Measurements from ENCODE around the gene BCL3. TPM values are rescaled to one million over a fixed set of nuclear protein-coding genes. Genes with fewer than 3 reads are reported as not detected.
"Not testable (repeated sequence)": the region's sequence is repeated elsewhere in the genome, so short reads cannot be mapped to it uniquely, and the experiment has no call there.

Gene BCL3
- total RNA-seq, 1 experiment from 2014 or later, result 7.6 TPM

DNA sequence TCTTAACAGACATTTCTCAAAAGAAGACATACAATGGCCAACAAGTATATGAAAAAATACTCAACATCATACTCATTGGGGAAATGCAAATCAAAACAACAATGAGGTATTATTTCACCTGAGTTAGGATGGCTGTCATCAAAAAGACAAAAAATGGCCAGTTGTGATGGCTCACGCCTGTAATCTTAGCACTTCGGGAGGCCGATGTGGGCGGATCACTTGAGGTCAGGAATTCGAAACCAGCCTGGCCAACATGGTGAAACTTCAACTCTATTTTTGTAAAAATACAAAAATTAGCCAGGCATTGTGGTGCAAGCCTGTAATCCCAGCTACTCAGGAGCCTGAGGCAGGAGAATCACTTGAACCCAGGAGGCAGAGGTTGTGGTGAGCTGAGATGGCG, 27.6 kb upstream of the BCL3 start:
- peak; percentile 36 for DNase-seq (ENCODE audit: low read depth)

DNA sequence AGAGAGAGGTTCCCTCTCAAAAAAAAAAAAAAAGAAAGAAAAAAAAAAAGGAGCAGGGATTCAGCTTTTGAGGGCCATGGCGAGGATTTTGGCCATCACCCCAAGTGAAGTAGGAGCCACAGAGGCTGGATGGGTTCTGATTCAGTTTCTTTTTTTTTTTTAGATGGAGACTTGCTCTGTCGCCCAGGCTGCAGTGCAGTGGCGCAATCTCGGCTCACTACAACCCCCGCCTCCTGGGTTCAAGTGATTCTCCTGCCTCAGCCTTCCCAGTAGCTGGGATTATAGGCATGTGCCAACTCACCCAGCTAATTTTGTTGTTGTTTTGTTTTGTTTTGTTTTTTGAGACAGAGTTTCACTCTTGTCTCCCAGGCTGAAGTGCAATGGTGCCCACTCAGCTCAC, 27.1 kb upstream of the BCL3 start:
- not testable (repeated sequence) for DNase-seq (ENCODE audit: low read depth)

DNA sequence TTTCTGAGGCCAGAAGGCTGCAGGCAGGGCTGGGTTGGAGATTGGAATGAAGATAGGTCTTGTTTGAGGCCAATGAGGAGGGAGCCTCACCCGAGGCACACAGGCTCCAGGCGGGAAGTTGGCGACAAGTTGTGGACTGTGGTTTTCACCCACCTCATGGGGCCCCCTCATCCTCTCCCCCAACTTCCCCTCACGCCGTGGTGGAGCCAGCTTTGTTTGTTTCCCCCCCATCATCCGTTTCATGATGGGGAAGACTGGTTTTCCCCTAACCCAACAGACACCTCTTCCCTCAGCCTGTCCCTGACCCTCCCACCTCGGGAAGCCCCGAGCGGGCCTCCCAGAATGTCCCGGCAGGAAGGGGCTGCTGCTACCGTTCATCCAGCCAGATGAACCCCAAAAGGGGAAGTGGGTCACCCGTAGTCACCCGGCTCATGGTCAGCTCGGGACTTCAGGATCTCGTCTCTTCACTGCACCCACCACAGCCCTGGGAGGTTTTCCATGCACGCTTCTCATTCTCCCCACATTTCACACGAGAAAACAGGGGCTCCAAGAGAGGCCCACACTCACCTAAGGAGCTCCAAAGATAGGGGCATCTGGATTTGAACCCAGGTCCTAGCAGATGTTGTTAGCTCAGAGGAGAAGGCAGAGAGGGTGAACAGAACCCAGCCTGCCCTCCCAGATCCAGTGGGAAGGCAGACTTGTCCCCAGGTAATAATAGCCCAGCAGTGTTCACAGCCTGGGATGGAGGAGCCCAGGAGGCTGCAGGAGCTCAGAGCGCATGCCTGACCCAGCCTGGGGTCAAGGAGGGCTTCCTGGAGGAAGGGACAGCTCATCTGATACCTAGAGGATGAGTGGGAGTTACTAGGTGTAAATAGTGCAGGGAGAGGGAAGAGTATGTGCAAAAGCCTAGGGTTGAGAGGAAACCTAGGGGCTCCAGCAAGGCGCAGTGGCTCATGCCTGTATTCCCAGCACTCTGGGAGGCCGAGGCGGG, 26.1 kb upstream of the BCL3 start:
- DNase-seq (ENCODE audit: low read depth), result no peak

DNA sequence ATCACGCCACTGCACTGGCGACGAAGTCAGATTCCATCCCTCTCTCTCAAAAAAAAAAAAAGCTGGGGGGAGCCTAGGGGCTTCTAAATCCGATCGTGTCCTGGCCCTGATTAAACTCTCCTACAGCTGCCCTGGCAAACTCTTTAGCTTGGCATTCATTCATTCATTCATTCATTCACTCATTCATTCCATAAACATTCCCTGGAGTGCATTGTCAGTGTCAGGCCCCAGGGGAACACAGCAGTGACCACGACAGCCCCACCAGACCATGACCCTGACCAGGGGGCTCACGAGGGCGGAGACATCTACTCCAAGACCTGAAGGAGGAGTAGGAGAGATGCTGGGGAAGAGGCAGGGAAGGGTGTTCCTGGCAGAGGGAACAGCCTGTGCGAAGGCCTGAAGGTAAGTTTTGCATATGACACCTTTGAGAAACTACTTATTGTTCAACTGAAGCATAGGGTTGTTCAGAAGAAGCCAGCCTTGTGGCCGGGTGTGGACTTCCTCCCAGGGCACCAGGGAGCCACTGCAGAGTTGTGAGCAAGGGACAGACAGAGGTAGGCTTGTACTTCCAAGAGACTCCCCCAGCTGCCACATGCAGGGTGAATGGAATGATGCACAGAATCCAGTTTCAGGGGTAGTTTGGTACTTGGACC, 25.1 kb upstream of the BCL3 start:
- no peak for DNase-seq (ENCODE audit: low read depth)

DNA sequence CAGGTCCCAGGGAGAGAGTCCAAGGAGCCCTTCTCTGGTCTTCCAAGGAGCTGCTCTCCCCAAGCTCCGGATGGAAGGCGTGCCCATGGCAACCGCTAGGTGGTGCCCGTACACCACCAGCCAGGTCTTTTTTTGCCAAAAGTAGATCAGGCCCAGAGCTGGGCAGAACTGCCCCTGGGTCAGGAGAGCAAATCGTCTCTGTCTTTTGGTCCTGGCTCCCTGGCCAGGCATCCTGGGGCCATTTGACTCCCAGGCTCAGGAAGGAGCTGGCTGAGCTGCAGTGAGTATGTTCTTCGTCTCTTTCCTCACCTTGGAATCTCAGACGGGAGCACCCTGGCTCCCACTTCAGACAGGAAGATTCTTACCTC, 24.6 kb upstream of the BCL3 start:
- peak; percentile 86 for DNase-seq (ENCODE audit: low read depth)

DNA sequence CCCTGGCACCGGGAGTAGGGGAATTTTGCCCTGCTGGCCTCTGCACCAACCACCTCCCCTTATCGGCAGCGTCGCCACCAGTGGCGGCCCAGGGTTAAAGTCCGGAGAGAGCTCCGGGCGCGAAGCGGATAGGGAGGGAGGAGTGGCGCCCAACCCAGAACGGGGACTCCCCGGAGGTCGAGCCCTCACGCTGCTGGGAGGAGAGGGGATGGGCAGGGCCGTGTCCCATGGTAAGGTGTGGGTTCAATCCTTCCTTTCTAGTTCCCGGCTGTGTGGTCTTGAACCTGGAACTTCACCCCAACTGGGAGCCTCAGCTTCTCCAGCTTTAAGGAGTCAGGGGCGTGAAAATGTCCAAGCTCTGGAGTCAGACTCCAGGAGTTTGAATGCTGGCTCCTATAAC, 23.3 kb upstream of the BCL3 start:
- DNase-seq (ENCODE audit: low read depth), result no peak

DNA sequence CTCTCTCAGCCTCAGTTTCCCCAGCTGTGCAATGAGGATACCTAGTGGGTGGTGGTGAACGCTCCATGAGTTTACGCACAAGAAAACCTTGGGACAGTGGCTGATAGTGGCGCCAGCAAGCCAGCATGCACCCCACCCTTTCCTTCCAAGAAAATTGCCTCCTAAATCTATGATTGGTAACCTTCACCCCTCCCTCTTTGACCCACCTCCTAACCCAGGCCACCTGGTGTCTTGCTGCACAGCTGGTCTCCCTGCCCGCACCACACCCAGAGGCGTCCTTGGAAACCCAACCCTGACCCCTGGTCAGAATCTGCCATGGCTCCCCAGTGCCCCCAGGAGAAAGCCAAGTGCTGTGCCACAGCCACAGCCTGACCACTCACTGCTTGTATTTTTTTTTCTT, 22.8 kb upstream of the BCL3 start:
- DNase-seq (ENCODE audit: low read depth), result no peak

DNA sequence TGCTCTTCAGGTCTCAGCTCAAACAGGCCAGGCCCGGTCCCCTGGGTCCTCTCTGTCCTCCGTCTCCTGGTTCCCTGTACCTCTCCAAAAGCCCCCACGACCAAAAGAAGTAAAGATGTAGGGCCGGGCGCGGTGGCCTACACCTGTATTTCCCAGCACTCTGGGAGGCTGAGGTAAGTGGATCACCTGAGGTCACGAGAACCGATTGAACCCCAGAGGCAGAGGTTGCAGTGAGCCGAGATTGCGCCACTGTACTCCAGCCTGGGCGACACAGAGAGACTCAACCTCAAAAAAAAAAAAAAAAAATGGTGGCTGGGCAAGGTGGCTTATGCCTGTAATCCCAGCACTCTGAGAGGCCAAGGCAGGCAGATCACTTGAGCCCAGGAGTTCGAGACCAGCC, 22.0 kb upstream of the BCL3 start:
- DNase-seq (ENCODE audit: low read depth), result no peak

DNA sequence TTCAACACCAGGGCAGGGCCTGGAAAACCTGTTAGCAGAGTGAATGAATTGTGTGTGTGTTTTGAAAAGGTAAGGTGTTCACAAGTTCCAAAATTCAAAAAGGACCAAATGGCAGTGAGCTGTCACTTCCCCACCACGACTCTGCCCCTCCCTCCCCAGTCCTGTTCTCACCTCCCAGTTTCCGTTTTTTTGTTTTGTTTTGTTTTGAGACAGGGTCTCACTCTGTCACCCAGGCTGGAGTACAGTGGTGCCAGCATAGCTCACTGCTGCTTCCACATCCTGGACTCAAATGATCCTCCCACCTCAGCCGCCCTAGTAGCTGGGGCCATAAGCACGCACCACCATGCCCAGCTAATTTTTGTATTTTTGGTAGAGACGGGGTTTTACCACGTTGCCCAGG, 20.3 kb upstream of the BCL3 start:
- no peak for DNase-seq (ENCODE audit: low read depth)

DNA sequence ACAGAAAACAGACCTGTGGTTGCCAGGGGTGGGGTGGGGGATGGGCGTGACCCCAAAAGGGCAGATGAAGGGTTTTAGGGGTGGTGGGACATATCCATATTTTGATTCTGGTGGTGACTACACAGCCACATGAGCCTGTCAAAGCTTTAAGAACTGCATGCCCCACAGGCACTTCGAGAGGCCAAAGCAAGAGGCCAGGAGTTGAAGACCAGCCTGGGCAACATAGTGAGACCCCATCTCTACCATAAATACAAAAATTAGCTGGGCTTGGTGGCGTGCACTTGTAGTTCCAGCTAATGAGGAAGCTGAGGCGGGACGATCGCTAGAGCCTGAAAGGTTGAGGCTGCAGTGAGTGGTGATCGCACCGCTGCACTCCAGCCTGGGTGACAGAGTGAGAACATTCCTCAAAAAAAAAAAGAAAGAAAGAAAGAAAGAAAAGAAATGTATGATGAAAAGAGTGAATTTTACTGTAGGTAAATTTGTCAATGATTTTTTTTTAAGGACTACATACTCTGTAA, 18.9 kb upstream of the BCL3 start:
- DNase-seq (ENCODE audit: low read depth), result no peak

DNA sequence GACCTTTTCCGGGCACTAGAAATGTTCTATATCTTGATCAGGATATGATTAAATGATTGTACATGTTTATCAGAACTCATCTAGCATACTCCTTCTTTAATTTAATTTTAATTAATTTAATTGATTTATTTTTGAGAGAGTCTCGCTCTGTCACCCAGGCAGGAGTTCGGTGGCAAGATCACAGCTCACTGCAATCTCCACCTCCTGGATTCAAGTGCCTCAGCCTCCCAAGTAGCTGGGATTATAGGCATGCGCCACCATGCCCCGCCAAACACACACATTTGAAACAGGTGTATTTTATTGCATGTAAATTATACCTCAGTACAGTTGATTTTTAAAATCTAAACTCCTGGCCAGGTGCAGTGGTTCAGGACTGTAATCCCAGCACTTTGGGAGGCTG, 17.4 kb upstream of the BCL3 start:
- DNase-seq (ENCODE audit: low read depth), result no peak

DNA sequence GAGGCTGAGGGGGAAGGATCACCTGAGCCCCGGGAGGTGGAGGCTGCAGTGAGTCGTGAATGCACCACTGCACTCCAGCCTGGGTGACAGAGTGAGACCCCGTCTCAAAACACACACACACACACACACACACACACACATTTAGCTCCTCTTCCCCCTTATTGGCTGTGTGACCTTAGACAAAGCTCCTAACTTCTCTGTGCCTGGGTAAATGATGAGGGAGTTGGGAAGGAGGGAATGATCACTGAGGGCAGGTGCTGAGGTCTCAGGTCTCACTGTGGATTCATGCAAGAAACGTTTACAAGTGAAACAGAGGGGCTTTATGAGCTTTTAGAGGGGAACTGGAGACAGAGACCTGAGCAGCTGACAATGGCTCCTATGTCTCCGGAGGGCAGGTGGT, 16.9 kb upstream of the BCL3 start:
- DNase-seq (ENCODE audit: low read depth), result no peak

DNA sequence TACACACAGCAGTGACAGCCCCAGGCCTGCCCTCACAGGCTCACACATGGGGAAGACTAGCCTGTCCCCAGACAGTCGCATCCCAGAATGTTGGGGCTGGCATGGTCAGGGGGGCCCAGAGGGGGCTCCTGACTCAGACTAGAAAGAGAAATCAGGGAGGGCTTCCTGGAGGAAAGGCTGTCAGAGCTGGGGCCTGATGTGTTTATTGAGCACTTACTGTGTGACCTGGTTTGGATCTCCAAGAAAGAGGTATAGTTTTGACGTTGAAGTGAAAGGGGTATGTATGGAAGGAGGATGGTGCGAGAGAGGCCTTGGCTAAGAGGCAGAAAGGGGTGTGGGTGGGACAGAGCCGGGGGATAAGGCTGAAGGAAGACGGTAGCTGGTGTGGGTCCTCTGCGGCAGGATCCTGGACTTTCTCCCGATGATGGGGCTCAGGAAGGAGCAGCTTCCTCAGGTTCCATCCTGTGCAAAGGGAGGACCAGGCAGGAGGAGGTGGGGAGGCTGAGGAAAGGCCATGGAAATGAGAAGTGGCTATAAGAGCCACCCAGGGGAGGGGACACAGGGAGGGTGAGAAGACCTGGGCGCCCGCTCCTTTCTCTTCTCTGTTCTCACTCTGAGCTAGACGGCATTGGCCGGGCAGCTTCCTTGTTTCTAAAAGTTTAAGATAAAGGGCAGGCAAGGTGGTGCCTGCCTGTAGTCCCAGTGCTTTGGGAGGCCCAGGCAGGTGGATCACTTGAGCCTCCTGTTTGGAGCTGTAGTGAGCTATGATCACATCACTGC, 16.1 kb upstream of the BCL3 start:
- DNase-seq (ENCODE audit: low read depth), result no peak

DNA sequence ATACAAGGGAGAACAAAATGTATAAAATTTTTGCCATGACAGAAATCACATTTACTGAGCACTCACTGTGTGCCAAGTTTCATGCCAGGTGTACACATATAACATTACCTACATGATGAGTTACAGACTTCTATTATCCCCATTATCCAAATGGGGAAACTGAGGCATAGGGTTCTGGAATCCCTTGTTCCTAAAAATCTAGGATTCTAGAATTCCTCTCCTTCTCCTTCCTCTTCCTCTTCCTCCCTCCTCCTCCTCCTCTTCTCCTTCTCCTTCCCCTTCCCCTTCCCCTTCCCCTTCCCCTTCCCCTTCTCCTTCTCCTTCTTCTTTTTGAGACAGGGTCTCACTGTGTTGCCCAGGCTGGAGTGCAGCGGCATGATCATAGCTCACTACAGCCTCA, 14.2 kb upstream of the BCL3 start:
- DNase-seq (ENCODE audit: low read depth), result no peak

DNA sequence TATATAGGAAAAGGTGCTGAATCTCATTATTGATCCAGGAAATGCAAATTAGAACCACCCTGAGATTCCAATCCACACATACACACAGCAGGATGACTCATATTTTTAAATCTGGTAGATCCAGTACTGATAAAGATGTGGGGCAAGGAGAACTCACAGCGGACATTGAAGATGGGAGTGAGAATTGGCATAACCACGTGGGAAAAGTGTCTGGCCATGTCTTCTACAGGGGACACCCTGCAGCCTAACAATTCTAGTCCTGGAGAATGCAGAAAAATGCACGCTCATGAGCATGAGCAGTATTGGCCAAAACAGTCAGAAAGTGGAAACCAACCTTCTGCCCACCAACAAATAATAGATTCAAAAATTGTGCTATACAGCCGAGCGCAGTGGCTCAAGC, 13.5 kb upstream of the BCL3 start:
- no peak for DNase-seq (ENCODE audit: low read depth)

DNA sequence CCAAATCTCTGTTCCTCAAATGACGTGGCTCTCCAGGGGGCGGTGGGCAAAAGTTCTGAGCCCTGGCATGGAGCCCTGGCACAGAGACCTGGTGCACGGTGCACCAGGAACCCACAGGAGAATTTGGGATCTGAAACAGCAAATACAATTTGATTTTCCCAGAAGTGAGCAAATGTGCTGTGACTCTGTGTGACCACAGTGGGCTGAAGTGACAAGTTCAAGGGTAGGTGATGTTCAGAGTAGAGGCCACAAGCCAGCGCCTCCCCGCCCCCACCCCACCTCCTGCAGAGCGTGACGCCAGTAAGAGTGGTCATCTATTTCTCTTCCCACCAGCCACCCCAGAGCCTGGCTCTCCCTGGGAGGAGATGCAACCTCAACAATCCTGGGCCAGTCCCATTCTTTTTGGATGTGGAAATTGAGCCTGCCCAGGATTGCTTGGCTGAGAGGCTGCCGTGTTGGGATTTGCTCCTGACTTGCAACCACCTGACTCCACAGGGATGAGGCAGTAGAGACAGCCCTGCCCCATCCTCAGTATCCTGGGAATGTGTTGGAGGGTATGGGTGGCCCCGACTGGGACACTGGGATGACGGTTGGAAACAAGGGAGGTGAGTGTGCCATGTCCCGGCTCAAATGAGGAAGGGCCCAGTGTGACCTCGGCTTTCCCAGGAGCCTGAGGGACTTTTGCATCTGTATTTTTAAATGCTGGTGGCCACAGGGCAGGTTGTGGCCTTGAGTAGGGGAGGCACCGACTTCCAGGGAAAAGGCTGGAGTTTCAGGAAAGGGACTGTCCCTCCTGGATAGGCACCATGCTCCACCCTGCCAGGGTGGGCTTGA, 11.1 kb upstream of the BCL3 start:
- peak; percentile 82 for DNase-seq (ENCODE audit: low read depth)

DNA sequence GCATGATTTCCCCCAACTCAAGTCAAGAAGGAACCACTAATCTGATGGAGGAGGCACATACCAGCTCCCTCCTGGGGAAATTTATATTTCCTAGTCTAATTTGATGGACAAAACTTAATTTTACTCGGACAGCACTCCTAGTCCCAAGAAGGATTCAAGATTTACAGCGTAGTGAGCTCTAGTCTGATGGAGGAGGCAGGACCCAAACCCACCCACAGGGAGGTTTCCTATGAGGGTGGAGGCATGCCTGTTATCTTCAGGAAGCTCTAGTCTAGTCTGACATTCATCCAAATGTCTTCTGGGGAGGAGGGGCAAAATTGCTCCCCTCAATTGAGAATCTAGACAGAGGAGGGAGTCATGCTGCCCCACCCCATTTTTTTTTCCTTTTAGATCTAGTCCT, 10.4 kb upstream of the BCL3 start:
- DNase-seq (ENCODE audit: low read depth), result no peak

DNA sequence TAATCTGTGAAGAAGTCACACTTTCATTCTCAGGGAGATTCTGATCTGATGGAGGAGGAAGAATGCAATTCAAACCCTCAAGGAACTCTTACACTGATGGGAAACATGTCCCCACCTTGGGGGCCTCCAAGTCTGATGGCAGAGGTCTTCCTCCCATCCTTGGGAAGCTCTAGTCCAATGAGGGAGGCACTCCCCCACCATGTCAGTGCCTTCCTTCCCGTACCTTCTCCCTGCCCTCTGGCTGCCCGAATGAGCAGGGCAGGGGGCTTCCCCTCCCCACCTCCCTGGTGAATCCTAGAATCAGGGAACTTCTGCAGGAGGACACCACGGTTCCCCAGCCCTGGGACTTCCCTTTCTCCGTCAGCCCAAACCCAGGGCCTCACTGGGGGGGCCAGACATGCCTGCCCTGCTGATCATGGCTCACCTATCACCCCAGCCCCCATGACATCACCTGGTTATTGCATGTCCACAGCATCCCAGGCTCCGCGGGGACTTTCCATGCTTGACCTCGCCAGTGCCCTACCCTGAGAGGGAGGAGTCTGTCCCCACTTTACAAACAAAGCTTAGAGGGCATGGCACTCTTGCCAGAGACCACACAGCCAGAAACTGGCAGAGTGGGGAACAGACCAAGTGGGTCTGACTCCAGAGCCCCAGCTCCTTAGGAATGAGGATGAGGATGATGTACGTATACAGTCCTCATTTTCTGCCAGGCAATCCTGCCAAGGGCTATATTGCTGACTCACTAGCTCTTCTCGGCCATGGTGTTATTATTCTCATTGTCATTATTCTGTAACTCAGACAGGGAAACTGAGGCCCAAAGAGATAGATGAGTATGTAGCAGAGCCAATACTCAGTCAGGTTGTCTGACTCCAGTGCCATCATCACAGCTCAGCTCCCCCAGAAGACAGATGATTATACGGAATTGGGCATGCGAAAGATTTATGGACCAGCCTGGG, 9.6 kb upstream of the BCL3 start:
- peak; percentile 75 for DNase-seq (ENCODE audit: low read depth)

DNA sequence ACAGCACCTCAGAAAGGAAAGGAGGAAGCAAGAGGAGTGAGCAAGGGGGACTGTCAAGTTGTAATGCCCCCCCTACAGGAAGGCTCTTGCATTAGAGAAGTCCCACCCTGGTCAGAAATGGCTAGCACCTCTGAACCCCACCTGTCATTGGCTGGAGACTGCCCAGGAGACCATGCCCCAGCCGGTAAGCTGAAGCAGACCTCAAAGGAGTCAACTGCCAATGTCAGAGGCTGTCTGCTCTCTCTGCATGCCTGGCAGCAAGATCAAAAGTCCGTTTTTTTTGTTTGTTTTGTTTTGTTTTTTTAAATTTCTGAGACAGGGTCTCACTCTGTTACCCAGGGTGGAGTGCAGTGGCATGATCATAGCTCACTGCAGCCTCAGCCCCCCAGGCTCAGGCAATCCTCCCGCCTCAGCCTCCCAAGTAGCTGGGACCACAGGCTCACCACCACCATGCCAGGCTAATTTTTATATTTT, 8.1 kb upstream of the BCL3 start:
- DNase-seq (ENCODE audit: low read depth), result no peak

DNA sequence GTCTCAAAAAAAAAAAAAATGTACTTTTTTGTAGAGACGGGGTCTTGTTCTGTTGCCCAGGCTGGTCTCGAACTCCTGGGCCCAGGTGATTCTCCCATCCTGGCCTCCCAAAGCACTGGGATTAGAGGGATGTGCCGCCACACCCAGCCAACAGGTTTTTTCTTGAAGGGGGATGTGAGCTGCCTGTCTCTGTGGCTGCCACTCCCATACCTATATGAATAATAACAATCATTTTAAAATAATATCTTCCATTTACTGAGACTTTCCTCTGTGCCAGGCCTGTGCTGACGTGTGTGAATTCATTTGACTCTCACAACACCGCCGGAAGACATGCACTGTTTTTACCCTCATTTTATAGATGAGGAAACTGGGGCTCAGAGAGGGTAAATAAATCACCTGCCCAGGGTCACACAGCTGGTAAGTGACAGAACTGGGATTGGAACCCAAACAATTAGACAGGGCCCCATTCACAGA, 7.2 kb upstream of the BCL3 start:
- peak; percentile 50 for DNase-seq (ENCODE audit: low read depth)

All from Daoy (cell line).